ENCODE results near the gene FOXO3.
"Not testable (repeated sequence)": the region's sequence is repeated elsewhere in the genome, so short reads cannot be mapped to it uniquely, and the experiment has no call there.

Gene FOXO3

DNA sequence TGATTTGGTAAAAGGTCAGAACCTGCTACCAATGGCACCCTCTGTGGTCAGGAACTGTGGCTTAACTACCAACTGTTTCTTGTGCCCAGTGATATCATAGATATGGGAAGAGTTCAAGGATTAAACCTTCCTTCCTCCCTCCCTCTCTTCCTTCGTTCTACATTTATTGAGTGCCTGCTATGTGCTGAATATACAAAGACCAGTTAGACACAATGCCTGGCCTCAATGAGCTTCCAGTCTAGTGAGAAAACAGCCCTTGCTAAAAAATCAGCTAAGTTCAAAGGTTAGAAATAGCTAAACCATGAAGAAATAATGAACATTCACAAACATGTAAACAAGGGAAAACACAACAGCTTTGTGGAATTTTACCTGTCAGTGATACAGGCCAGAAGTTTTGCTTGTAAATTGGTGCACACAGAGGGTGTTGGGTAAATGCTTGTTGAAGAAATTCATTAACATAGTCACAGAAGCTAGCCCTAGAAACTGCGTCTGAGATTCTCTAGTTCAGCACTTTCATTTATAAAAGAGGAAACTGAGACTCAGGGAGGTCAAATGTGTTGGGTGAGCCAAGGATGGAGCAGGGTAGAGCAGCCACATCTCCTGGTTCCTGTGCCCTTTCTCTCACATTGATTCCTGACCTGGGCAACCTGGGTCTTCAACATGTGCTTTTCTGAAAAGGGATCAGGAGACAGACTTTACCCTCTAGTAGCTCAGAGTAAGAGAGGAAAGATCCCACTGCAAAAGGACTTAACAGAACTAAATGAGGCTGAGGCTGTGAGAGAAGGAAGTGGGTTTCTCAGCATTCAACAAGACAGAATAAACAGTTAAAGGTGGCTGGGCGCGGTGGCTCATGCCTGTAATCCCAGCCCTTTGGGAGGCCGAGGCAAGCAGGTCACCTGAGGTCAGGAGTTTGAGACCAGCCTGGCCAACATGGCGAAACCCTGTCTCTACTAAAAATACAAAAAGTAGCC lies 14.4 kb upstream of the FOXO3 start:
- H3K4me3 Mint-ChIP-seq: no peak overlapping the region
- H3K27ac Mint-ChIP-seq: no peak overlapping the region
- no peaks in the 10 kb centered on the region for H3K9me3 Mint-ChIP-seq (ENCODE audit: low read depth)
- peaks cover 13% of the 10 kb centered on the region for H3K4me1 Mint-ChIP-seq (ENCODE audit: low read depth)
- H3K36me3 Mint-ChIP-seq: no peaks in the 10 kb centered on the region
- H3K27me3 Mint-ChIP-seq: peaks cover 2% of the 10 kb centered on the region

DNA sequence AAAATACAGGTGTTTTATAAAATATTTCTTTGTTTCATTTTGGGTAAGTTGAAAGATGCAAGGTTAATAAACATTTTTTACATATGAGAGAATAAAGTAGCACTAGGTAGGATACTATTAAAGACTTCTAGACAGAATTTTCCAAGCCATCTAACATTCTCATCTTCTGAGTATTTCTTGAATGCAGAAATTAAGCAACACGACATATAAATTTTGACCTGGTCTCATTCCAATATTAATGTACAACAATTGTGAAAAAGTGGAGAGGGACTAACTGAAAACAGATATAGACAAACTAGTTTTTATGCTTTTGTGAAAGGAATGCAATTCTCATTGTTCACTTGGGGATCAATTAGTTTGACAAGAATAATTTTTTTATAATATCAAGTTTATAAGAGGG lies 11.5 kb upstream of the FOXO3 start:
- Mint-ChIP-seq H3K36me3 (no peaks in the 10 kb centered on the region), H3K27me3 (no peaks in the 10 kb centered on the region), H3K9me3 (ENCODE audit: low read depth) (no peaks in the 10 kb centered on the region), H3K4me3 (no peak overlapping the region), H3K27ac (no peak overlapping the region), H3K4me1 (ENCODE audit: low read depth) (peaks cover 6% of the 10 kb centered on the region)

DNA sequence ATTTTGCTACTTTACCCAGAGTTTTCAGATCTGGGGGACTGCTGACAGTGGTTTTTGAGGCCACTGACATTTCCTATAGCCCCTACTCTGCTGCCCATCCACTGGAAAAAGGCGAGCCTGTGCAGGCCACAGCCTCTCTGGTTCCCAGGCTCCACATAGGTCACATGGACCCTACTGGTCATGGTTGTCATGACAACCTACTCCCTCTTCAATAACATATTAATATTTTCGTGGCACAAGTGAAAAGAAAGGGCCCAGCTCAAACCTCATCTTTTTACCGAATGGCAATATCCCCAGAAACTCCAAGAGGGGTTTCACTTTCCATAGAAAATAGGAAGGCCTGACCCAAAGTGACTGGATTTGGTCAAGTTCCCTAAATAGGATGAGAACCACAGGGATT lies 11.0 kb upstream of the FOXO3 start:
- Mint-ChIP-seq H3K27me3 (no peaks in the 10 kb centered on the region), H3K36me3 (no peaks in the 10 kb centered on the region), H3K4me1 (ENCODE audit: low read depth) (peaks cover 6% of the 10 kb centered on the region), H3K4me3 (no peak overlapping the region), H3K27ac (no peak overlapping the region), H3K9me3 (ENCODE audit: low read depth) (no peaks in the 10 kb centered on the region)

DNA sequence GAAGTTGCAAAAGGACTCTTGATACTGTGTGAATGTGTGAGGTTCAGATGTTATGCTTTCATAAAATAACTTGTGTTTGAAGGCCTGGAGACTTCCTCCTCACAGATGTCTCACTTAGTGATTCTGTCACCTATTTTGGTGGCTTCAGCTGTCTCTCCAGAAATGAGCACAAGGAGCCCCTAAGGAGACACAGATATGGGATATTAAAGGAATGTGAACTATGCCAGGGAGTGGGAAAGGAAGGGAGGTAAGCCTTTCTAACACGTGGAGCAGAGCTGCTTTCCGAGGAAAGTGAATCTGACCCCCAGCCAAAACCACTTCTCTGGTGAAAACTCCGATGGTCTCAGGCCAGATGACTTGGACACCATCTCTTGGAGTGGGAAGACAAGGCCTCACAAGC lies 10.5 kb upstream of the FOXO3 start:
- Mint-ChIP-seq H3K4me3 (no peak overlapping the region), H3K9me3 (ENCODE audit: low read depth) (no peaks in the 10 kb centered on the region), H3K27ac (no peak overlapping the region)

DNA sequence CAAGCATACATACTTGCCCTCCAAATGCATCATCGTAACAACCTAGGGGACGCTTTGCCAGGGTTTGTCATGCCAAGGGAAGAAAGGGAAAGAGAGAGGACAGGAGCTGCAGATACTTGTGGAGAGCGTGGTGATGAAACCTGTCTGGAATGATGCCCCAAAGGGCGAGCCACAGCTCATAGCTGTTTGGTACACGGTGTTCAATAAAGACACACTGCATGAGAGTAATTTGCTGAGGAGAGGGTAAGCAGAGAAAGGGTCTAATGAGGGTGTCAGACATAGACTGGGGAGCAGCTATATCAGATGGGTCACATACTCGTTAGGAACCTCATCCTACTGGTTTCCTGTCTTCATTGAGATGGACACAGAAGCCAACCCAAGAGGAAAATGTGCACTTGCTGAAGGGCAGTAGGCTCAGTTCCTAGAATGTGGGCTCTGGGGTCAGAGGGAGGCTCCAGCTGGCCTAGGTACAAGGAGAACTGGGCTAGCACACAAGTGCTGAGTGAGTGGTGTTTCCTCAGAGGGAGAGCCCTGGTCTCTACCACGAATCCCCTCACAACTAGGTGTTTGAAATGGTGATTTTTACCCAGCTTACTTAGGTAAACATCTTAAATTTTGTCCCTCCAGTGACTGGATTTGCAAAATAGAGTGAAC lies 5.2 kb upstream of the FOXO3 start:
- no peak overlapping the region for H3K27ac Mint-ChIP-seq

More for the DNA sequence above, 10.5 kb upstream of the FOXO3 start:
- Mint-ChIP-seq H3K4me1 (ENCODE audit: low read depth) (peaks cover 6% of the 10 kb centered on the region), H3K36me3 (no peaks in the 10 kb centered on the region), H3K27me3 (no peaks in the 10 kb centered on the region)

DNA sequence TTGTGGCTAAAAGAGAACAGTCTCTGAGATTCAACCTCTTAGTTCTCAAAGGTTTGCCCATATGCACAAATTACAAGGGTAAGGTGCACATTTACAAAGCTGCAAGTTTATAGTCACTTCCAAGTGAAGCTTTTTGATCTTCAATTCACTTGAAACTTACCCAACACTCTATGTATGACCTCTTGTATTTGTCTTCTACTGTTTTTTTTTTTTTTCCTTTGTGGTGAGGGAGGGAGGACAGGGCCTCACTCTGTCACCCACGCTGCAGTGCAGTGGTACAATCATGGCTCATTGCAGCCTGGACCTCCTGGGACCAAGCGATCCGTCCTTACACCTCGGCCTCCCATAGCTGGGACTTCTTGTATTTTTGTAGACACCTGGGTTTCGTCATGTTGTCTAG lies 4.5 kb upstream of the FOXO3 start:
- Mint-ChIP-seq H3K27me3 (no peaks in the 10 kb centered on the region), H3K4me3 (no peak overlapping the region), H3K27ac (peak overlapping the region; percentile 50), H3K9me3 (ENCODE audit: low read depth) (no peaks in the 10 kb centered on the region), H3K4me1 (ENCODE audit: low read depth) (no peaks in the 10 kb centered on the region), H3K36me3 (no peaks in the 10 kb centered on the region)

More for the DNA sequence above, 5.2 kb upstream of the FOXO3 start:
- Mint-ChIP-seq H3K9me3 (ENCODE audit: low read depth) (no peaks in the 10 kb centered on the region), H3K4me3 (no peak overlapping the region), H3K4me1 (ENCODE audit: low read depth) (no peaks in the 10 kb centered on the region), H3K36me3 (no peaks in the 10 kb centered on the region), H3K27me3 (no peaks in the 10 kb centered on the region)

DNA sequence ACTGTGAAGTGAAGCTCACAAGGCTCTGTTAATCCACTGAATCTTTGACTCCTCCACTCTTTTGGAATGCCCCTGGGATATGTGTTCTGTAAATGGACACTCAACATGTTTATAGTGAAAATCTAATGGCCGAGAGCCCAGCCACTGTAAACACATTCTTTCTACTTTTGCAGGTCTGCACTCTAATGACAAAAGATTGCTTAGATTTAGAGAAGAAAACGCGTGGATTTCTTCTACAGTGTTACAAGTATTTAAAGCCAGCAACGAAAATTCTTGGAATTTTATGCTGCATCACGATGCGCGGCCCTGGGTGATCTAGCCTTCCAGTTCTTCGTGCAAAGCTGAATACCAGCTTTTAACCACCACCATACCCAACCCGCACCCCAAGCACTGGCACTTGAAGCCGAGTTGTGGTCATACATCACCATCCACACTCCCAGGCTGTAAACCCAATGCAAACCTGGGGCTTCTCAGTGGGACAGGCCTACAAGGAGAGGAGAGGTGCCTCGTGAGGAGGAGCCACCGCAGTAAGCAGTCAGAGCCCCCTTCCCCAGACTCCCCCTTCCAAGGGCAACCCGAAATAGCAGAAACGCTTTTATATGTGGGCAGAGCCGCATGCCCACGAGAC lies 3.7 kb upstream of the FOXO3 start:
- H3K36me3 Mint-ChIP-seq: no peaks in the 10 kb centered on the region
- no peaks in the 10 kb centered on the region for H3K9me3 Mint-ChIP-seq (ENCODE audit: low read depth)
- H3K4me3 Mint-ChIP-seq: peak overlapping the region; percentile 74
- peaks cover 3% of the 10 kb centered on the region for H3K4me1 Mint-ChIP-seq (ENCODE audit: low read depth)
- no peaks in the 10 kb centered on the region for H3K27me3 Mint-ChIP-seq
- peak overlapping the region; percentile 84 for H3K27ac Mint-ChIP-seq

DNA sequence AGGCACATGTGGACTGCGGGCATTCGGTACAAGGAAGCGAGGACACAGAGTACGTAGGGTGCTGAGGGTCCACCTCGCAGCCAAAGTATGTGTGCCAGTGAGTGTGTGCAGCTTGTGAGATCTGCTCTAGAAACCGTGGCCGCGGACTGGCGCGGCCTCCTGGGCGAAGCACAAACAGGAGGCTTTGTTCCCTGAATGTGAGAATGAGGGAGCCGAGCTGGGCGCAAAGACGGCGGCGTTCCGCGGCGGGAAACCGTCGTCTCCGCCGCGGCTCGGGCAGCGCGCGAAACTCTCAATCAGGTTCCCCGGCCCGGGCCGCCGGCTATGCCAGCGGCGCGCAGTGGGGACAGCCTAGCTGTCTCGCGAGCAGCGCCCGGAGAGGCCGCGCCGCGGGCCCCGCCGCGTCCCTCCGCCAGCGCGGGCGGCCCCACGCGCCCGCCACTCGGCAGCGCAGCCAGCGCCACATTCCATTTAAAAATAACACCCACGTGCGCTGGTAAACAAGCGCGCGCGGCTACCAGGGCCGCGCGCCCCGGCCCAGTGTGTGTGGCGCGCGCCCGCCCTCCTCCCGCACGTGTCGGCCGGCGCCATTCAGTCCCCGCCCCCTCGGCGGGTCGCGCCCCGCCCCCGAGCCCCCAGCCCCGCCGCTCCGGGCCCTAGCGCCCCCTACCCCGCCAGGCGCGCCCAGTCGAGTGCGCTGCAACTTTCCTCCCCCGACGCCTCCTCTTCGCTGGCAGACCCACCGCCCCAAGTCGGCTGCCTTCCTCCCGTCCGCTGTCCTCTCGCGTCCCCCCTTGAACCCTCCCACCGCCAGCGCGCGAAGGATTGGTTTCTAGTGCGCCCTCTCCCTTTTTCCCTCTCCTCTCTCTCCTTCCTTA lies 3.0 kb upstream of the FOXO3 start:
- peak overlapping the region; percentile 94 for H3K27ac Mint-ChIP-seq
- H3K4me1 Mint-ChIP-seq (ENCODE audit: low read depth): peaks cover 11% of the 10 kb centered on the region
- H3K27me3 Mint-ChIP-seq: no peaks in the 10 kb centered on the region
- H3K4me3 Mint-ChIP-seq: peak overlapping the region; percentile 95
- no peaks in the 10 kb centered on the region for H3K9me3 Mint-ChIP-seq (ENCODE audit: low read depth)
- no peaks in the 10 kb centered on the region for H3K36me3 Mint-ChIP-seq

DNA sequence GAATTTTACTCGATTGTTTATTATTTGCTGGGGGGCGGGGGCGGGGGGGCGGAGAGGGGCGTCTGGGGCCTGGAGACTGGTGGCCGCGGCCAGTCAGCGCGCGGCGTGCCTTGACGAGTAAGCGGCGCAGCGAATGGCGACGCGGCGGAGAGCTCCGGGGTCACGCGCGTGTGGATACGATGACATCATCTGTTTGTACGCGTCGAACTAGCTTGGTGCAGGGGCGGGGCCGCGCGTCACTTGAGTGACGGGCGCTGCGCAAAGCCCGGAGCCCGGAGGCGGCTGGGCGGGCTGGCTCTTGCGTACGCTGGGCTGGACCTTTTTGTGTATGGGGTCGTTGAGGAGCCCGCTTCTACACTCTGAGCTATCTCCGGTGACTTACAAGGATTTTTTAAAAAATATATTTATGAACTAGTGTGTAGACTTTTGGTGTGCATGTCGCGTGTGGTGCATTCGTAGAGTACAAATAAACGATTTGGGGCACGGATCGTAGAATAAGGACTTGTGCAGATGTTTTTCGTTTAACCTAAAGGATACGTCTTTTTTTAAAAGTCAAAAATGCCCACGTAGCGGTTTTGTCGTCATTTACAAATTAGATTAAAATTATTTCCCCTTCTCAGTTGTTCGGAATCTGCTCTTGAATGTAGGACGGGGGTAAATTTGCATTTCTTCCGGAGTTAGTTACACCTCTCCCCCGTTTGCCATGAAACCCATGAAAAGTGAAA lies 2.2 kb upstream of the FOXO3 start:
- H3K4me3 Mint-ChIP-seq: peak overlapping the region; percentile 95
- H3K27me3 Mint-ChIP-seq: no peaks in the 10 kb centered on the region
- no peaks in the 10 kb centered on the region for H3K9me3 Mint-ChIP-seq (ENCODE audit: low read depth)
- H3K36me3 Mint-ChIP-seq: no peaks in the 10 kb centered on the region
- H3K4me1 Mint-ChIP-seq (ENCODE audit: low read depth): peaks cover 18% of the 10 kb centered on the region
- peak overlapping the region; percentile 94 for H3K27ac Mint-ChIP-seq

DNA sequence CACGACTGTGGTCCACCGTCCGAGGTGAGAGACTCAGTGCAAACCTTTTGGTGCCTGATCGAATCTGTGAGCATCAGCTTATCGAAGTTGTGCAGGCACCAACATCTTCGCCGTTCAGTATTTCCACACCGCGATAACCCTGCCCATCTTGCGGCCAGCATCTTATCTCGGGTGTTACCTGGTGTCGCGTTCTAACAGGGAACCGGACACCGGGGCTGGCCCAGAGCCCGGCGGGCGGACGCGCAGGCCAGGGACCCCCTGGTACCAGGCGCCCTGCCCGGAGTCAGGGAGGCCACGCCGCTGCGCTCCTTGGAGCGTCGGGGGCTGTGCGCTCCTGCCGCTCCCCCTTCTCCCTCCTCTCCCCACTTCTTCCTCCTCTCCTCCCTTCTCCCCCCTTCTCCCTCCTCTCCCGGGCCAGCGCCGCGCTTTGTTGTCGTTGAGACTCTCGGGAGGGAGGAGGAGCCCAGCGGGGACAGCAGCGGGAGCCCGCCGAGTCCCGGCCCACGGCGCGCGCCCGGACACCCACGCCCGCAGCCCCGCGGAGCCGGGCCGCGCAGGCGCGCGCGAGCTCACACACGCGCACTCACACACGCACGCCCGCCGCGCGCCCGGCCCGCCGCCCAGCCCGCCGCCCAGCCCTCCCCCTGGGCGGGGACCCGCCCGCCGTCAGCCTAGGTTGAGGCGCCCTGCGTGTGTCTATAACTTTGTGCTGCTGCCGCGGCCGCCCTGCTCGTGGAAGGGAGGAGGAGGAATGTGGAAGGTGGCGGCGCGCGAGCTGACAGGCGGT lies 1.4 kb upstream of the FOXO3 start:
- no peaks in the 10 kb centered on the region for H3K36me3 Mint-ChIP-seq
- peak overlapping the region; percentile 95 for H3K4me3 Mint-ChIP-seq
- no peaks in the 10 kb centered on the region for H3K27me3 Mint-ChIP-seq
- peak overlapping the region; percentile 94 for H3K27ac Mint-ChIP-seq
- peaks cover 25% of the 10 kb centered on the region for H3K4me1 Mint-ChIP-seq (ENCODE audit: low read depth)
- no peaks in the 10 kb centered on the region for H3K9me3 Mint-ChIP-seq (ENCODE audit: low read depth)

DNA sequence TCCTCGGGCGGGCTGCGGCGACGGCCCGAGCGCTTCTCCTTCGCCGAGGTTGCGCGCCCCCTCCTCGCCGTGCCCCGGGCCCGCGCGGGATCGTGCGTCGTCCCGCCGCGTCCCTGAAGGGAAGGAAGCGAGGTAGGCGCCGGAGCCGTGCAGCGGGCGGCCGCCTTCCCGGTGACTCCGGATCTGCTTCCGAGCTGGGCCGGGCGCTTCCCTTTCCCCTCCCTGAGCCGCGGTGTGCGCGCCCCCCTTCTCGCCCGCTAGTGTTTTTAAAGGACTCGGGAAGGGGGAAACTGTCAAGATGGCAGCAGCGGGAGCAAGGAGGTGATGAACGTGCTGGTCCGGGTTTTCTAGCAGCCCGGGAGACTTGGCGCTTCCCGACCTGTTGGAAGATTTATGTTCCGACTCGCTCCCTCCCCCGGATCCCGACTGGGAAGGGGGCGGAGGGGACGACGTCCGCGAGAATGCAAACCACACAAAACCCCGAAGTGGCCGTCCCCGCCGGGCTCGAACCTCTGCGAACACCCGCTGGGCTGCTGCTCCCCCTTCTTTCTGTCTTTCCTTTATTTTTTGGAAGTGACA lies 744 bp upstream of the FOXO3 start:
- H3K36me3 Mint-ChIP-seq: no peaks in the 10 kb centered on the region
- H3K4me1 Mint-ChIP-seq (ENCODE audit: low read depth): peaks cover 32% of the 10 kb centered on the region
- H3K4me3 Mint-ChIP-seq: peak overlapping the region; percentile 87
- H3K27me3 Mint-ChIP-seq: no peaks in the 10 kb centered on the region
- no peaks in the 10 kb centered on the region for H3K9me3 Mint-ChIP-seq (ENCODE audit: low read depth)
- peak overlapping the region; percentile 68 for H3K27ac Mint-ChIP-seq

DNA sequence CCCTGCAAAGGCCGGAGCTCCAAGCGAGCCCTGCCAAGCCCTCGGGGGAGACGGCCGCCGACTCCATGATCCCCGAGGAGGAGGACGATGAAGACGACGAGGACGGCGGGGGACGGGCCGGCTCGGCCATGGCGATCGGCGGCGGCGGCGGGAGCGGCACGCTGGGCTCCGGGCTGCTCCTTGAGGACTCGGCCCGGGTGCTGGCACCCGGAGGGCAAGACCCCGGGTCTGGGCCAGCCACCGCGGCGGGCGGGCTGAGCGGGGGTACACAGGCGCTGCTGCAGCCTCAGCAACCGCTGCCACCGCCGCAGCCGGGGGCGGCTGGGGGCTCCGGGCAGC lies 561 bp downstream of the FOXO3 start:
- not testable (repeated sequence) for H3K4me3 Mint-ChIP-seq; H3K36me3 Mint-ChIP-seq; H3K27ac Mint-ChIP-seq; H3K27me3 Mint-ChIP-seq; H3K9me3 Mint-ChIP-seq (ENCODE audit: low read depth)
- H3K4me1 Mint-ChIP-seq (ENCODE audit: low read depth): peaks cover 45% of the 10 kb centered on the region

DNA sequence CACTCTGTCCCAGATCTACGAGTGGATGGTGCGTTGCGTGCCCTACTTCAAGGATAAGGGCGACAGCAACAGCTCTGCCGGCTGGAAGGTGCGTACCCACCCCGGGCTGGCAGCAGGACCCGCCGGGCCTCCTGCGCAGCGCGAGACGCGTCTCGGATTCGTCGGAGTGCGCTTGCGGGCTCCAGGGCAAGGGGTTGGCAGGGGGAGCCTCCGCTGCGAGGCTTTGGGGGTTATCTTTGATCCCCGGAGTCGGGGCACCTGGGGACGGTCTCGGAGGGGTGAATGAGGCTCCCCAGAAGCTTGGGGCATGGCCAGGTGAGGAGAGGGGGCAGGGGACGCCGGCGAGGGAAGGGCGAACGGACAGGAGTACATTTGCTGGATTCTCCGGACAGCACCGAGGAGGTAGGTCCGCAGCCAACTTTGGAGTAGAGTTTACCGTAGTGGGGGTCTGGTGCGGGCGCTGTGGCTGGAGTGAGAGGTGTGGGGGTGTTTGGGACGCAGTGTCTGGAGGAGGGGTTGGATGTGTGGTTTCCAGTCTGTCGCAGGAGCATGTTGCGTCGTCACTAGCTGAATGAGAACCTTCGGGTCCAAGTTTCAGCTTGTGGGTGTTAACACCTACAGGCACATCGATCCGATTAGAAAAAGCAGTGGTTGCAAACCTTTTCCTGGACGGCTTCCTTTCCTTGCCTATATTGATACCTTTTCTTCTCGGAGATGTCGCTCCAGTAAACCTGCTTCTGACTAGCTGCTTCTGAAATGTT lies 1.2 kb downstream of the FOXO3 start:
- H3K4me3 Mint-ChIP-seq: peak overlapping the region; percentile 76
- H3K27me3 Mint-ChIP-seq: no peaks in the 10 kb centered on the region
- peak overlapping the region; percentile 77 for H3K27ac Mint-ChIP-seq
- no peaks in the 10 kb centered on the region for H3K36me3 Mint-ChIP-seq
- H3K4me1 Mint-ChIP-seq (ENCODE audit: low read depth): peaks cover 51% of the 10 kb centered on the region
- H3K9me3 Mint-ChIP-seq (ENCODE audit: low read depth): no peaks in the 10 kb centered on the region
